HG03039 (cell line): ENCODE results near the gene COG2.

ENCODE experiments used
- ATAC-seq: cut with Tn5 transposase; IDR thresholded peaks from one replicate; pipeline ENCODE4 v1.9.1; 2021; ENCODE audit warnings: mild to moderate bottlenecking, moderate library complexity; ENCODE audit not compliant: unreplicated experiment

Gene COG2

GRCh38 chr1:230668227-230668626, 25.9 kb downstream of the COG2 start:
- no peak for ATAC-seq

GRCh38 chr1:230669543-230669942, 27.3 kb downstream of the COG2 start:
- ATAC-seq: no peak

- no peak for ATAC-seq
Measured at GRCh38 chr1:230674581-230674980, 32.3 kb downstream of the COG2 start.

GRCh38 chr1:230677200-230677599, 34.9 kb downstream of the COG2 start:
- no peak for ATAC-seq

- no peak for ATAC-seq
Measured at GRCh38 chr1:230679192-230679591, 36.9 kb downstream of the COG2 start.

GRCh38 chr1:230679825-230680224, 37.5 kb downstream of the COG2 start:
- ATAC-seq: no peak

GRCh38 chr1:230680300-230681025, 38.2 kb downstream of the COG2 start:
- ATAC-seq: no peak

GRCh38 chr1:230681599-230681998, 39.3 kb downstream of the COG2 start:
- ATAC-seq: no peak

GRCh38 chr1:230682274-230682673, 40.0 kb downstream of the COG2 start:
- no peak for ATAC-seq

- ATAC-seq: no peak
Measured at GRCh38 chr1:230682882-230683610, 40.8 kb downstream of the COG2 start.

- ATAC-seq: no peak
Measured at GRCh38 chr1:230684146-230684545, 41.9 kb downstream of the COG2 start.

GRCh38 chr1:230684998-230685397, 42.7 kb downstream of the COG2 start:
- ATAC-seq: no peak

GRCh38 chr1:230686747-230687146, 44.5 kb downstream of the COG2 start:
- no peak for ATAC-seq

- no peak for ATAC-seq
Measured at GRCh38 chr1:230690101-230690500, 47.8 kb downstream of the COG2 start.

GRCh38 chr1:230691615-230692014, 49.3 kb downstream of the COG2 start:
- ATAC-seq: no peak

- ATAC-seq: no peak
Measured at GRCh38 chr1:230693221-230693620, 50.9 kb downstream of the COG2 start.

GRCh38 chr1:230693777-230694176, 51.5 kb downstream of the COG2 start:
- no peak for ATAC-seq

GRCh38 chr1:230694464-230694863, 52.2 kb downstream of the COG2 start:
- ATAC-seq: no peak

GRCh38 chr1:230694991-230695390, 52.7 kb downstream of the COG2 start:
- no peak for ATAC-seq

- no peak for ATAC-seq
Measured at GRCh38 chr1:230696218-230696617, 53.9 kb downstream of the COG2 start.

GRCh38 chr1:230696722-230697437, 54.6 kb downstream of the COG2 start:
- ATAC-seq: no peak

- ATAC-seq: no peak
Measured at GRCh38 chr1:230698130-230698529, 55.8 kb downstream of the COG2 start.
